Karpas-422 (cell line): Measurements from ENCODE around the gene RAD23A. TPM values are rescaled to one million over a fixed set of nuclear protein-coding genes. Genes with fewer than 3 reads are reported as not detected.
"Not testable (repeated sequence)": the region's sequence is repeated elsewhere in the genome, so short reads cannot be mapped to it uniquely, and the experiment has no call there.

Experiments
- DNase-seq: peaks from one replicate; pipeline ENCODE4 v3.0.0-alpha.2; 2015
- H2AFZ ChIP-seq: fragments of 200-600 bp; sonication (generic); 2 replicates; pipeline ENCODE4 v1.6.1; 2014; ENCODE audit warnings: antibody characterized with exemption, low read length, mixed read lengths
- H3K27ac ChIP-seq: fragments of 200-600 bp; sonication (generic); 2 replicates; pipeline ENCODE4 v1.5.1; 2014; ENCODE audit warnings: mild to moderate bottlenecking, low read length, moderate library complexity
- H3K27me3 ChIP-seq: fragments of 200-600 bp; sonication (generic); 2 replicates; pipeline ENCODE4 v1.6.1; 2014; ENCODE audit warnings: low read length, mixed read lengths
- H3K36me3 ChIP-seq: fragments of 200-600 bp; sonication (generic); 2 replicates; pipeline ENCODE4 v1.6.1; 2014; ENCODE audit warnings: low read length, mixed read lengths; ENCODE audit not compliant: insufficient read depth
- H3K4me1 ChIP-seq: fragments of 200-600 bp; sonication (generic); 2 replicates; pipeline ENCODE4 v1.6.1; 2014; ENCODE audit warnings: mild to moderate bottlenecking, low read length, mixed read lengths
- H3K4me2 ChIP-seq: fragments of 200-600 bp; sonication (generic); 2 replicates; pipeline ENCODE4 v1.6.1; 2014; ENCODE audit warnings: low read length, low read depth, mild to moderate bottlenecking; ENCODE audit not compliant: poor library complexity, severe bottlenecking
- H3K4me3 ChIP-seq: fragments of 200-600 bp; sonication (generic); 2 replicates; pipeline ENCODE4 v1.5.1; 2014; ENCODE audit warnings: mild to moderate bottlenecking, antibody characterized with exemption, low read length, mixed read lengths
- H3K79me2 ChIP-seq: fragments of 200-600 bp; sonication (generic); 2 replicates; pipeline ENCODE4 v1.6.1; 2014; ENCODE audit warnings: mild to moderate bottlenecking, low read length, mixed read lengths
- H3K9ac ChIP-seq: fragments of 200-600 bp; sonication (generic); 2 replicates; pipeline ENCODE4 v1.6.0; 2014; ENCODE audit warnings: low read length
- H3K9me2 ChIP-seq: fragments of 200-600 bp; sonication (generic), shearing (Covaris generic); replicated peaks from 2 replicates; pipeline ENCODE4 v1.6.0; 2014; ENCODE audit warnings: mild to moderate bottlenecking, low read length, moderate library complexity; ENCODE audit not compliant: insufficient read depth
- H3K9me3 ChIP-seq: fragments of 300-700, 200-600 bp; sonication (generic); 2 replicates; pipeline ENCODE4 v1.6.1; 2014; ENCODE audit warnings: low read length, mixed read lengths
- H4K20me1 ChIP-seq: fragments of 200-600 bp; sonication (generic); 2 replicates; pipeline ENCODE4 v1.6.1; 2014; ENCODE audit warnings: mild to moderate bottlenecking, antibody characterized with exemption, low read length, low read depth; ENCODE audit not compliant: insufficient read depth
- total RNA-seq: library from RNA; depleted of rRNA; stranded (reverse); fragments of >200 nt; shearing (Covaris generic); gene quantifications from 2 replicates; pipeline ENCODE4 v1.2.3, GENCODE V29; 2014; ENCODE audit warnings: low replicate concordance; rRNA removed

The RAD23A gene
- total RNA-seq = 130 and 144 TPM in 2 replicates

- H3K9me3 ChIP-seq = no peaks in the 10 kb centered on the region
- peaks cover 26% of the 10 kb centered on the region for H3K4me1 ChIP-seq
- H3K4me3 ChIP-seq = peak within 1 kb of the TSS; percentile 85
- H3K9ac ChIP-seq = peak within 1 kb of the TSS; percentile 84
- H3K27me3 ChIP-seq = no peaks in the 10 kb centered on the region
- H3K27ac ChIP-seq = peak within 1 kb of the TSS; percentile 60
- peaks cover 22% of the 10 kb centered on the region for H3K79me2 ChIP-seq
- peaks cover 27% of the 10 kb centered on the region for H3K36me3 ChIP-seq
- no peak within 1 kb of the TSS for H2AFZ ChIP-seq
- peak within 1 kb of the TSS; percentile 90 for H3K4me2 ChIP-seq
- H3K9me2 ChIP-seq = no peaks in the 10 kb centered on the region
- peaks cover 2% of the 10 kb centered on the region; the same call in 1 of the 2 replicates for H4K20me1 ChIP-seq
- DNase-seq = peak; percentile 99
These were observed at the start of gene RAD23A for GRCh38 chr19:12945479-12946091. Gene RAD23A, plus strand, starts transcription at chr19:12945862. Its CDS starts 87 bp downstream, at chr19:12945949.

DNA sequence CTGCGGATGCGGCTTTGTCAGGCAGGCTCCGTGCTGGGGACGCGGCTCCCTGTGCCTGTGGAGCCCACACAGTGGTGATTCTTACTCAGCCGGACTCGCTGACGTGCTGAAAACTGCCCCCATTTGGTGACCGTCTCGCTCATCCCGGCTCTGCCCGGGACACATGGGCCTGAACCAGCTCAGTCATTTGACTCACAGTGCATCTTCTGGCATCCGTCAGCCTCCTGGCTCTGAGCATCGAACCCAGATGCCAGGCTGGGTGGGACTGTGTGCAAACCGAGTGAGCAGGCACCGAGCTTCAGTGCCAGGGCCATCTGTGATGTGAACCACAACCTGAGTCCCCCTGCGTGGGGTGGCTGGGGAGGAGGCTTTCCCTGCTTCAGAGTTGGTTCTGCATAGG lies 49.2 kb upstream of the RAD23A start:
- Histone ChIP-seq H3K27me3 (no peaks in the 10 kb centered on the region), H3K36me3 (no peaks in the 10 kb centered on the region; the same call in 1 of the 2 replicates), H2AFZ (no peak overlapping the region), H3K4me2 (no peak overlapping the region), H3K9ac (no peak overlapping the region), H4K20me1 (no peaks in the 10 kb centered on the region; the same call in 1 of the 2 replicates), H3K4me3 (no peak overlapping the region), H3K9me3 (no peaks in the 10 kb centered on the region), H3K27ac (no peak overlapping the region), H3K9me2 (no peaks in the 10 kb centered on the region), H3K4me1 (peaks cover 8% of the 10 kb centered on the region), H3K79me2 (peaks cover 13% of the 10 kb centered on the region)
- no peak for DNase-seq

DNA sequence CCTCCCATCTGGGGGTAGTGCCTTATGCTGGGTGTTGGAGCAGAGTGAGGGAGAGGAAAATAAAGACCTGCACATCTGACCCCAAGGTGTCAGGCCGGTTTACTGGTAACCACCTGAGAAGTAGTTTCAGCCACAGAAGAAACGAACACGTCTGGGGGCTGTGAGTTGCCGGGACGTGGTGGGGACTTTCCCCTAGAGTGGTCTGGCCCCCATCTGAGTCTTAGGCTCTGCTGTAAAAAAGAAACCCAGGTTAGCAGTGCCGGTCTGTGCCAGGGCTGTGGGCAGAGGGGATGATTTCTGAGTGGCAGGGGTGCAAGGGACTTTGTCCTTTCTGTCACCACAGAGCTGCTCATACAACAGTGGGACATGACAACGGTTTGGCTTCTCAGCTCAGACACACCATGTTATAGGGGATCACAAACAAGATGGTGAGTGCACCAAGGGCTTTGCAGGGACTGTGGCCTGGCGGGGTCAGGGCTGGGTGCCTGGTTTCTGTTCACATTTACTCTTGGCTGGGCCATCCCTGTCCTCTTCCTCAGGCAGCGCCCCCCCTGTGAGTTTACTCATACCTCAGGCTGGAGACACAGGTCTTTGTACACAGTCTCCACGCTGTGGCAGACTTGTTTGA lies 45.7 kb upstream of the RAD23A start:
- Histone ChIP-seq H3K36me3 (no peaks in the 10 kb centered on the region; the same call in 1 of the 2 replicates), H3K4me1 (no peaks in the 10 kb centered on the region), H3K4me2 (no peak overlapping the region), H3K9ac (no peak overlapping the region), H3K79me2 (no peaks in the 10 kb centered on the region), H3K9me3 (no peaks in the 10 kb centered on the region), H3K4me3 (no peak overlapping the region), H2AFZ (no peak overlapping the region), H3K27me3 (no peaks in the 10 kb centered on the region), H4K20me1 (no peaks in the 10 kb centered on the region), H3K27ac (no peak overlapping the region), H3K9me2 (no peaks in the 10 kb centered on the region)
- no peak for DNase-seq

- Histone ChIP-seq H3K27ac (no peak overlapping the region), H3K36me3 (no peaks in the 10 kb centered on the region), H2AFZ (no peak overlapping the region), H4K20me1 (no peaks in the 10 kb centered on the region), H3K79me2 (no peaks in the 10 kb centered on the region), H3K4me3 (no peak overlapping the region), H3K4me2 (no peak overlapping the region), H3K9ac (no peak overlapping the region), H3K4me1 (no peaks in the 10 kb centered on the region), H3K9me3 (no peaks in the 10 kb centered on the region), H3K9me2 (no peaks in the 10 kb centered on the region), H3K27me3 (no peaks in the 10 kb centered on the region)
- DNase-seq = no peak
These were observed 38.5 kb upstream of the RAD23A start for GRCh38 chr19:12907166-12907565.

- H3K4me3 ChIP-seq = no peak overlapping the region
- no peaks in the 10 kb centered on the region for H3K9me2 ChIP-seq
- no peak overlapping the region for H3K4me2 ChIP-seq
- H4K20me1 ChIP-seq = no peaks in the 10 kb centered on the region
- no peaks in the 10 kb centered on the region for H3K79me2 ChIP-seq
- H3K4me1 ChIP-seq = no peaks in the 10 kb centered on the region
- no peaks in the 10 kb centered on the region for H3K27me3 ChIP-seq
- no peak overlapping the region for H2AFZ ChIP-seq
- H3K36me3 ChIP-seq = no peaks in the 10 kb centered on the region
- H3K9me3 ChIP-seq = no peaks in the 10 kb centered on the region
- no peak for DNase-seq
- no peak overlapping the region for H3K9ac ChIP-seq
- no peak overlapping the region for H3K27ac ChIP-seq
These were observed 33.1 kb upstream of the RAD23A start for GRCh38 chr19:12912571-12912970.

DNA sequence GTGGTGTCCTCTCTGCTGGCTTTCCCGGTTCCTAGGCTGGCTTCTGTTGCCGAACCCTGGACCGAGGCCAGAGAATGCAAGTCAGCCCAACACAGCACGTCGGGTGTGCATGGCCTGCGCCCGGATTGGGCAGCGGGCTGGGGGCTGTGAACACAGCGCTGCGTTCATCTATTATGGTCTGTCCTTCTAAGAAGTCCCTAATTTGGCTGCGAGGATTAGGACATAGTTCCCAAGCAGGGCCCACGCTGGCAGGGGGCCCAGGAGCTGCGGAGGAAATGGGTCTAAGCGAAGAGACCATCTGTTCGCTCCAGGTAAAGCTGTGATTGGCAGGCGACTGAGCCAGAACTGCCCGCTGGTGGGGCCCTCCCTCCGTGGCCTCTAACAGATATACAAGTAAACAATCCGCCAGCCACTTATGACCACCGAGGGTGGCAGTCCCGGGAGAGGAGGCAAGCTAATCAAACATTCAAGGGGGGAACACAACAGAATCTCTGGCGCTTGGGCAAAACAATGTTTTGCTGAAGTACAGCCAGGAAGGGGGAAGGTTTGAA lies 32.6 kb upstream of the RAD23A start:
- H3K79me2 ChIP-seq = no peaks in the 10 kb centered on the region
- no peaks in the 10 kb centered on the region for H3K9me2 ChIP-seq
- H3K4me3 ChIP-seq = no peak overlapping the region
- H3K9me3 ChIP-seq = no peaks in the 10 kb centered on the region
- no peak for DNase-seq
- H3K27me3 ChIP-seq = no peaks in the 10 kb centered on the region
- no peak overlapping the region for H2AFZ ChIP-seq
- H4K20me1 ChIP-seq = no peaks in the 10 kb centered on the region
- no peaks in the 10 kb centered on the region for H3K4me1 ChIP-seq
- H3K4me2 ChIP-seq = no peak overlapping the region
- H3K9ac ChIP-seq = no peak overlapping the region
- H3K36me3 ChIP-seq = no peaks in the 10 kb centered on the region
- H3K27ac ChIP-seq = no peak overlapping the region

- Histone ChIP-seq H3K4me1 (peaks cover 4% of the 10 kb centered on the region), H3K27me3 (no peaks in the 10 kb centered on the region), H2AFZ (no peak overlapping the region), H4K20me1 (no peaks in the 10 kb centered on the region), H3K4me3 (no peak overlapping the region), H3K27ac (no peak overlapping the region), H3K9ac (no peak overlapping the region), H3K9me2 (no peaks in the 10 kb centered on the region), H3K36me3 (no peaks in the 10 kb centered on the region), H3K9me3 (no peaks in the 10 kb centered on the region), H3K79me2 (no peaks in the 10 kb centered on the region), H3K4me2 (no peak overlapping the region)
- no peak for DNase-seq
These were observed 31.6 kb upstream of the RAD23A start for GRCh38 chr19:12913851-12914690.

DNA sequence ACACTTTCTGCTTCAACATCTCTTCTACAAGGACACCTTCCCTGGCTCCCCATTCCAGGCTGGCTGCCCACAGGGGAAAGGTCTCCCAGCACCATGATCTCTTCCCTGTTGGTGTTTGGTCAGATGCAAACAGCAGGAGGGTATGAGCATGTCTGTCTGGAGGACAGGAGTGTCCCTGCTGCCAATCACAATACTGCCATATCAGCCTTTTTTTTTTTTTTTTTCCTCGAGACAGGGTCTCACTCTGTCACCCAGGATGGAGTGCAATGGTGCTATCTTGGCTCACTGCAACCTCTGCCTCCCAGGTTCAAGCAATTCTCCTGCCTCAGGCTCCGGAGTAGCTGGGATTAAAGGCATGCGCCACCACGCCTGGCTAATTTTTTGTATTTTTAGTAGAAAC lies 29.8 kb upstream of the RAD23A start:
- H3K4me1 ChIP-seq, H4K20me1 ChIP-seq, H3K27me3 ChIP-seq, DNase-seq, H3K9ac ChIP-seq, H2AFZ ChIP-seq, H3K27ac ChIP-seq, H3K9me2 ChIP-seq, H3K4me2 ChIP-seq, H3K4me3 ChIP-seq, H3K36me3 ChIP-seq, H3K79me2 ChIP-seq, H3K9me3 ChIP-seq: not testable (repeated sequence)
